K562 (cell line): ENCODE results near the gene CHERP. TPM values are rescaled to one million over a fixed set of nuclear protein-coding genes. Genes with fewer than 3 reads are reported as not detected.

Experiments used
- ATF7 ChIP-seq: fragments of 450-650 bp; IDR thresholded peaks from 2 replicates; pipeline ENCODE4 v1.7.1; 2014; ENCODE audit warnings: mild to moderate bottlenecking, moderate library complexity
- CBFA2T2 ChIP-seq: fragments of 450-650 bp; conservative IDR thresholded peaks from 2 replicates; pipeline ENCODE4 v1.6.1; 2017; ENCODE audit warnings: mild to moderate bottlenecking
- CBX8 ChIP-seq: fragments of 200-600 bp; sonication (generic); IDR thresholded peaks from 2 replicates; pipeline ENCODE4 v1.6.1; 2012; ENCODE audit warnings: borderline replicate concordance, mixed run types, low read depth, mild to moderate bottlenecking, moderate library complexity, mixed read lengths, low read length, control low read depth, inconsistent platforms; ENCODE audit not compliant: poor library complexity, severe bottlenecking; ENCODE audit errors: extremely low read depth
- FOXA1 ChIP-seq: fragments of 450-650 bp; IDR thresholded peaks from 2 replicates; pipeline ENCODE4 v1.6.1; 2016; ENCODE audit warnings: mild to moderate bottlenecking, borderline replicate concordance
- JUNB ChIP-seq: fragments of 450-650 bp; formaldehyde crosslinking; conservative IDR thresholded peaks from 2 replicates; pipeline ENCODE4 v1.4.0; 2020; ENCODE audit warnings: mild to moderate bottlenecking
- KDM4B ChIP-seq, 2 experiments: fragments of 450-650 bp in 1 of 2; sonication (generic) in 1 of 2; IDR thresholded peaks; 2 replicates each; pipeline ENCODE4 v1.6.1; 2016 to 2017; ENCODE audit warnings: borderline replicate concordance in 2 of 2, antibody characterized with exemption in 1 of 2, low read depth in 1 of 2, mild to moderate bottlenecking in 1 of 2
- MTF1 ChIP-seq: fragments of 250-450 bp; sonication (Bioruptor Pico); IDR thresholded peaks from 2 replicates; pipeline ENCODE4 v1.9.0; 2021; ENCODE audit warnings: moderate library complexity, mild to moderate bottlenecking, inconsistent platforms, borderline replicate concordance
- PPARD ChIP-seq: fragments of 250-450 bp; sonication (Bioruptor Pico); IDR thresholded peaks from 2 replicates; pipeline ENCODE4 v1.8.0; 2022; ENCODE audit warnings: inconsistent platforms, mild to moderate bottlenecking, moderate library complexity
- SNIP1 ChIP-seq: fragments of 450-650 bp; IDR thresholded peaks from 2 replicates; pipeline ENCODE4 v1.7.1; 2017; ENCODE audit warnings: low read depth, mild to moderate bottlenecking
- ZNF263 ChIP-seq: sonication (generic); formaldehyde crosslinking; IDR thresholded peaks from 2 replicates; pipeline ENCODE4 v1.8.0; 2022; ENCODE audit warnings: mild to moderate bottlenecking, missing genetic modification reagents, borderline replicate concordance
- polyA plus RNA-seq, 8 experiments: library from polyadenylated mRNA; depleted of rRNA in 4 of 8; stranded (reverse) in 5 of 8; unstranded in 3 of 8; fragments of >200 nt; fragmentation: Nextera tagmentation in 2 of 8; fragmentation: Illumina TruSeq in 1 of 8; extraction: Ambion mirVana in 2 of 8; extraction: Trizol in 1 of 8; gene quantifications; 2 replicates each; pipeline versions ENCODE4 v1.2.1 to v1.2.3, GENCODE V29; 2011 to 2014; ENCODE audit warnings: inconsistent platforms in 1 of 8, missing spikeins in 1 of 8
- total RNA-seq, 7 experiments: library from RNA; depleted of rRNA in 6 of 7; stranded (reverse); fragments of >200 nt in 6 of 7; fragmentation: Illumina TruSeq in 2 of 7; extraction: Trizol in 2 of 7; gene quantifications; 2 replicates each; pipeline versions ENCODE4 v1.2.1 to v1.2.3, GENCODE V29; 2011 to 2021; ENCODE audit warnings: low replicate concordance in 1 of 7
- TF ChIP-seq, protein P1 (sequence below): fragments of 250-450 bp; sonication (Bioruptor Pico); IDR thresholded peaks from 2 replicates; pipeline ENCODE4 v1.9.0; 2021; ENCODE audit warnings: mild to moderate bottlenecking
- TF ChIP-seq, protein P2 (sequence below): fragments of 250-450 bp; sonication (Bioruptor Pico); IDR thresholded peaks from 2 replicates; pipeline ENCODE4 v1.4.0; 2020
- TF ChIP-seq, protein P3 (sequence below), 2 experiments: fragments of 450-650 bp; IDR thresholded peaks; 2 replicates each; pipeline ENCODE4 v1.6.1; 2016; ENCODE audit warnings: mild to moderate bottlenecking in 2 of 2, borderline replicate concordance in 1 of 2, low read depth in 1 of 2, moderate library complexity in 1 of 2

Gene CHERP
- total and polyA plus RNA-seq, 9 of the 15 experiments (the other 6 are each of a cell fraction or from before 2014, with no cell fraction given), result 0.60 to 85.1 (median 7.8) TPM

DNA sequence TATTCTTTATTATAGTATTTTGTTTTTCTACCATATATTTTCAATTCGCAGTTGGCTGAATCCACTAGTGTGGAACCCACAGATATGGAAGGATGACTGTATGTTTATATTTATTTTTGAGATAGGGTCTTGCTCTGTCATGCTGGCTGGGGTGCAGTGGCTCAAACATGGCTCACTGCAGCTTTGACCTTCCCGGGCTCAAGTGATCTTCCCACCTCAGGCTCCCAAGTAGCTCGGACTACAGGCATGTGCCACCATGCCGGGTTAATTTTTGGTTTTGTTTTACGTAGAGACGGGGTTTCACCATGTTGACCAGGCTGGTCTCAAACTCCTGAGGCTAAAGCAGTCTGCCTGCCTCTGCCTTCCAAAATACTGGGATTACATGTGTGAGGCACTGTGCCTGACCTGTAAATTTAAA lies 20.4 kb upstream of the CHERP start (continued):
- TF ChIP-seq, protein P1, sequence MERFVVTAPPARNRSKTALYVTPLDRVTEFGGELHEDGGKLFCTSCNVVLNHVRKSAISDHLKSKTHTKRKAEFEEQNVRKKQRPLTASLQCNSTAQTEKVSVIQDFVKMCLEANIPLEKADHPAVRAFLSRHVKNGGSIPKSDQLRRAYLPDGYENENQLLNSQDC (CRISPR knock-in tag), result no peak
- TF ChIP-seq ATF7 (0 out of 2 replicates have a peak, but pooled peaks have one; percentile 29), PPARD (CRISPR knock-in tag) (no peak), KDM4B (IDR thresholded peaks at IDR 0.05; ENCODE audit: borderline replicate concordance in 2 of 2, low read depth in 1 of 2) (no peak), CBX8 (no peak), ZNF263 (CRISPR knock-in tag) (no peak), JUNB (no peak), MTF1 (no peak), SNIP1 (no peak), CBFA2T2 (peak; percentile 34; the same call in 1 of the 2 replicates), FOXA1 (no peak)
- TF ChIP-seq, protein P2, sequence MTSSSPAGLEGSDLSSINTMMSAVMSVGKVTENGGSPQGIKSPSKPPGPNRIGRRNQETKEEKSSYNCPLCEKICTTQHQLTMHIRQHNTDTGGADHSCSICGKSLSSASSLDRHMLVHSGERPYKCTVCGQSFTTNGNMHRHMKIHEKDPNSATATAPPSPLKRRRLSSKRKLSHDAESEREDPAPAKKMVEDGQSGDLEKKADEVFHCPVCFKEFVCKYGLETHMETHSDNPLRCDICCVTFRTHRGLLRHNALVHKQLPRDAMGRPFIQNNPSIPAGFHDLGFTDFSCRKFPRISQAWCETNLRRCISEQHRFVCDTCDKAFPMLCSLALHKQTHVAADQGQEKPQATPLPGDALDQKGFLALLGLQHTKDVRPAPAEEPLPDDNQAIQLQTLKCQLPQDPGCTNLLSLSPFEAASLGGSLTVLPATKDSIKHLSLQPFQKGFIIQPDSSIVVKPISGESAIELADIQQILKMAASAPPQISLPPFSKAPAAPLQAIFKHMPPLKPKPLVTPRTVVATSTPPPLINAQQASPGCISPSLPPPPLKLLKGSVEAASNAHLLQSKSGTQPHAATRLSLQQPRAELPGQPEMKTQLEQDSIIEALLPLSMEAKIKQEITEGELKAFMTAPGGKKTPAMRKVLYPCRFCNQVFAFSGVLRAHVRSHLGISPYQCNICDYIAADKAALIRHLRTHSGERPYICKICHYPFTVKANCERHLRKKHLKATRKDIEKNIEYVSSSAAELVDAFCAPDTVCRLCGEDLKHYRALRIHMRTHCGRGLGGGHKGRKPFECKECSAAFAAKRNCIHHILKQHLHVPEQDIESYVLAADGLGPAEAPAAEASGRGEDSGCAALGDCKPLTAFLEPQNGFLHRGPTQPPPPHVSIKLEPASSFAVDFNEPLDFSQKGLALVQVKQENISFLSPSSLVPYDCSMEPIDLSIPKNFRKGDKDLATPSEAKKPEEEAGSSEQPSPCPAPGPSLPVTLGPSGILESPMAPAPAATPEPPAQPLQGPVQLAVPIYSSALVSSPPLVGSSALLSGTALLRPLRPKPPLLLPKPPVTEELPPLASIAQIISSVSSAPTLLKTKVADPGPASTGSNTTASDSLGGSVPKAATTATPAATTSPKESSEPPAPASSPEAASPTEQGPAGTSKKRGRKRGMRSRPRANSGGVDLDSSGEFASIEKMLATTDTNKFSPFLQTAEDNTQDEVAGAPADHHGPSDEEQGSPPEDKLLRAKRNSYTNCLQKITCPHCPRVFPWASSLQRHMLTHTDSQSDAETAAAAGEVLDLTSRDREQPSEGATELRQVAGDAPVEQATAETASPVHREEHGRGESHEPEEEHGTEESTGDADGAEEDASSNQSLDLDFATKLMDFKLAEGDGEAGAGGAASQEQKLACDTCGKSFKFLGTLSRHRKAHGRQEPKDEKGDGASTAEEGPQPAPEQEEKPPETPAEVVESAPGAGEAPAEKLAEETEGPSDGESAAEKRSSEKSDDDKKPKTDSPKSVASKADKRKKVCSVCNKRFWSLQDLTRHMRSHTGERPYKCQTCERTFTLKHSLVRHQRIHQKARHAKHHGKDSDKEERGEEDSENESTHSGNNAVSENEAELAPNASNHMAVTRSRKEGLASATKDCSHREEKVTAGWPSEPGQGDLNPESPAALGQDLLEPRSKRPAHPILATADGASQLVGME (CRISPR knock-in tag), result no peak
- TF ChIP-seq, protein P3, sequence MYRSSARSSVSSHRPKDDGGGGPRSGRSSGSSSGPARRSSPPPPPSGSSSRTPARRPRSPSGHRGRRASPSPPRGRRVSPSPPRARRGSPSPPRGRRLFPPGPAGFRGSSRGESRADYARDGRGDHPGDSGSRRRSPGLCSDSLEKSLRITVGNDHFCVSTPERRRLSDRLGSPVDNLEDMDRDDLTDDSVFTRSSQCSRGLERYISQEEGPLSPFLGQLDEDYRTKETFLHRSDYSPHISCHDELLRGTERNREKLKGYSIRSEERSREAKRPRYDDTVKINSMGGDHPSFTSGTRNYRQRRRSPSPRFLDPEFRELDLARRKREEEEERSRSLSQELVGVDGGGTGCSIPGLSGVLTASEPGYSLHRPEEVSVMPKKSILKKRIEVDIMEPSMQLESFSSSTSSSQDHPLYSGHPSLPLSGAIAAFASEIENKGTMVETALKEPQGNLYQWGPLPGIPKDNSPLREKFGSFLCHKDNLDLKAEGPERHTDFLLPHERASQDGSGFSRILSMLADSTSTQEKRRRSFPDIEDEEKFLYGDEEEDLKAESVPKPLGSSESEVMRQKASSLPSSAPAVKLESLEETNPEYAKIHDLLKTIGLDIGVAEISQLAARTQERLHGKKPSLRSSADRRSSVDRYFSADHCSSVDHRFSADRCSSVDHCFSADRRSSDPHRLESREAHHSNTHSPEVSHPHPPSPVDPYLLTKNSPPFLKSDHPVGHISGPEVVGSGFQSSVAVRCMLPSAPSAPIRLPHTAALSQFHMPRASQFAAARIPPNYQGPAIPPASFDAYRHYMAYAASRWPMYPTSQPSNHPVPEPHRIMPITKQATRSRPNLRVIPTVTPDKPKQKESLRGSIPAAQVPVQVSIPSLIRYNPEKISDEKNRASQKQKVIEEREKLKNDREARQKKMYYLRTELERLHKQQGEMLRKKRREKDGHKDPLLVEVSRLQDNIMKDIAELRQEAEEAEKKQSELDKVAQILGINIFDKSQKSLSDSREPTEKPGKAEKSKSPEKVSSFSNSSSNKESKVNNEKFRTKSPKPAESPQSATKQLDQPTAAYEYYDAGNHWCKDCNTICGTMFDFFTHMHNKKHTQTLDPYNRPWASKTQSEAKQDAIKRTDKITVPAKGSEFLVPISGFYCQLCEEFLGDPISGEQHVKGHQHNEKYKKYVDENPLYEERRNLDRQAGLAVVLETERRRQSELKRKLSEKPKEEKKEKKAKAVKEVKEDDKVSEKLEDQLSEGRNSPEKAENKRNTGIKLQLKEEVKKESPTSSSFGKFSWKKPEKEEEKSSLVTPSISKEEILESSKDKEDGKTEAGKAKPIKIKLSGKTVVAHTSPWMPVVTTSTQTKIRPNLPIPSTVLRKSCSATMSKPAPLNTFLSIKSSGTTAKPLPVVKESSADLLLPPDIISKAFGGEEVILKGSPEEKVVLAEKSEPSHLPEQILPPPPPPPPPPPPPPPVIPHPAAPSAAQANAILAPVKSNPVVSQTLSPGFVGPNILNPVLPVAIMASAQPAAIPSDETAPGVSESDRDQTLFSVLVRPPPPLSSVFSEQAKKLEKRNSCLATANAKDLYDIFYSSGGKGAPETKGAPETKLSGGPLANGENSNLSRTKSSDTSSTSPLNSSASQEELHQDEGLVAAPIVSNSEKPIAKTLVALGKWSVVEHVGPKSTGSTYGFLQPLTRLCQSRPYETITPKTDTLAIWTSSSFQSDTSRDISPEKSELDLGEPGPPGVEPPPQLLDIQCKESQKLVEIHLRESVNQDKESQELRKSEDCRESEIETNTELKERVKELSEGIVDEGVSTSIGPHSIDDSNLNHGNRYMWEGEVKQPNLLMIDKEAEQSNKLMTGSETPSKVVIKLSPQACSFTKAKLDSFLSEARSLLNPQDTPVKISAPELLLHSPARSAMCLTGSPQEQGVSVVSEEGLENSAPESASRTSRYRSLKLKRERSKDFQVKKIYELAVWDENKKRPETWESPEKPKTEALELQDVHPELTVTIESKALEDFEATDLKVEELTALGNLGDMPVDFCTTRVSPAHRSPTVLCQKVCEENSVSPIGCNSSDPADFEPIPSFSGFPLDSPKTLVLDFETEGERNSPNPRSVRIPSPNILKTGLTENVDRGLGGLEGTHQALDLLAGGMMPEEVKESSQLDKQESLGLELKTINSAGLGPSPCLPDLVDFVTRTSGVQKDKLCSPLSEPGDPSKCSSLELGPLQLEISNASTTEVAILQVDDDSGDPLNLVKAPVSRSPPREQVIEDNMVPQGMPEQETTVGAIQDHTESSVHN (IDR thresholded peaks at IDR 0.05; ENCODE audit: borderline replicate concordance in 1 of 2, low read depth in 1 of 2), result no peak
